ENCODE results near the gene STING1. TPM values are rescaled to one million over a fixed set of nuclear protein-coding genes. Genes with fewer than 3 reads are reported as not detected.
"Not testable (repeated sequence)": the region's sequence is repeated elsewhere in the genome, so short reads cannot be mapped to it uniquely, and the experiment has no call there.

The STING1 gene
- 39.0 TPM for total RNA-seq
- long read RNA-seq, transcript TMEM173-201 (8 exons, 1,771 nt), result major isoform, 63 of 107 reads
- long read RNA-seq, partial matches to known transcripts, result 10 of 107 reads
- long read RNA-seq, other reads (novel, unspliced or antisense), result 31 of 107 reads

DNA sequence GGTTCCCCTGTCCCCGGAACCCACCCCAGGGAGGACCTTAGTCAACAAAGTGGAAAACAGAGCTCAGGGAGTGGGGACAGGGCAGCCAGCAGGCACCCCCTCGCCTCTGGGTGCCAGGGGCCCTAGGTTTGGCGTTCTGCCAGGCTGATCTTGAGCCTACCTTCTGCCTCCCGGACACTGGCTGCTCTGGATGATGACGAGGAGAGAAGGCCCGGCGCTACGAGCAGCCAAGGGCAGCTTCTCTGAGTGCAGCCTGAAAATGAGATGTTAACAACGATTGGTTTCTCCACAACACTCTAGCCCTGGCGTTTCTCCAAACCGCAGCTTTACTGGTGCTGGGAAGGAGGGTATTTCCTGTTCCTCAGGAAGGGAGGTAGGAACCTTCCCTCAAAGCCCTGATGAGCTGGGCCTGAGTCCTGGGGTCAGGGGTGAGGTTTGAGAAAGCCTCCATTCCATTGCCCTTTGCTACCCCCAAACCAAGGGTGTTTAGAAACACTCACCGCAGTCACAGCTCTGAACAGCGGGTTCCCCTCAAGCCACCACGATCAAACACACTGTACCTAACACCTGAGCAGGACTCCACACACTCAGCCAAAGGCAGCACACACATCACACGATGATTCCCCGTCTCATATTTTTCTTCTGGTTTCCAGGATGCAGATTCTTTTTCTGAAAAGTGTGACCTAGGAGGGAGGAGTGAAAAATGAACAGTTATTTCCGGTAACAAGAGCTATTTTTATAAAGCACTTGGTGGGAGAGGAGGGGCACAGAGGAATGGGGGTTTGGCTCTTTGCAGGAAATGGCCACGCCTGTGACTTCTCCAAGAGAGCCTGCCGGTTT, at the start of gene STING1:
Gene STING1 (minus strand): TSS at position 709 of the 840 bp plus-strand sequence. CDS start 1,054 bp downstream, outside the sequence.
- DNase-seq (peak; percentile 88), ATAC-seq (ENCODE audit: poor library complexity) (peak; percentile 84)
- intact Hi-C loops (cut with DNase I), result no loop called here

DNA sequence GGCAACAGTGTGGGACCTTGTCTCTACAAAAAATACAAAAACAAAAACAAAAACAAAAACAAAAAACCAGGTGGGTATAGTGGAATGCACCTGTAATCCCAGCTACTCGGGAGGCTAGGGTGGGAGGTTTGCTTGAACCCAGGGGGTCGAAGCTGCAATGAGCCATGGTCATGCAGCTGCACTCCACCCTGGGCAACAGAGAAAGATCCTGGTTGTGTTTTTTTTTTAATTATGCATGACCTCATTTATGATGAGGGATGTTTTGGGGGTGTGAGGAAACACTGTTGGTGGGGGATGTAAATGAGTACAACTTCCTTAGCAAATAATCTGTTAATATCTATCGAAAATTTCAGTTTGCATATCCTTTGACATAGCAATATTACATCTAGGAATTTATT, 49.2 kb upstream of the STING1 start:
- no peak for ATAC-seq (ENCODE audit: poor library complexity)
- no peak for DNase-seq
- intact Hi-C loops (cut with DNase I), result no loop called here

DNA sequence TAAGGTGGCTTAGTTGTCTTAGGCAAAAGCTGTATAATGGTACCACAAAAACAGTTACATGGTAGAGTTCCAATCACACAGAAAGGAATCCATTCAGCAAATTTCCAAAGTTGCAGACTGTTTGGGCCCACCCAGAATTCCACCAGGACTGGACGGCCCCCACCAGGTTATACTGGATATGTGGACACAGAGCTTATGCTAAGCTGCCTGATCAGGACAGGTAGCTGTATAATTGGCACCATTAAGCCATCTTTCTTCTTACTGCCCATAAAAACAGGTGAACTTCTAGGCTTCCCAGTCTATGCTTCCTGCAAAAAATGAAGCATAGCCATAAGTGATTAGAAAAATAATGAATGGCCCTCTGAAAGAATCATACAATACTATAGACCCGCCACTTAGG, 47.5 kb upstream of the STING1 start:
- DNase-seq; intact Hi-C loops (cut with DNase I); ATAC-seq (ENCODE audit: poor library complexity): not testable (repeated sequence)

DNA sequence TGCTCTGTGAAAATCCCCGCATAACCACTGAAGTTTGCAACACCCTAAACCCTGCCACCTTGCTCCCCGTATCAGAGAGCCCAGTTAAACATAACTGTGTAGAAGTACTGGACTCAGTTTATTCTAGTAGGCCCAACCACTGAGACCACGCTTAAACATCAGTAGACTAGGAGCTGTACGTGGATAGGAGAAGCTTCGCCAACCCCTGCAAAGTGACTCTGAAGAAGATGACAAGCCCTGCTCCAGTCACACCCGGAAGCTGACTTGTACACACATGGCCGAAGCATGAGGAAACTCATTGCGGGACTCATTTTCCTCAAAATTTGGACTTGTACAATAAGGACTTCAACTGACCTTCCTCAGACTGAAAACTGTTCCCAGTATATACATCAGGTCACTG, 46.1 kb upstream of the STING1 start:
- DNase-seq; intact Hi-C loops (cut with DNase I); ATAC-seq (ENCODE audit: poor library complexity): not testable (repeated sequence)

DNA sequence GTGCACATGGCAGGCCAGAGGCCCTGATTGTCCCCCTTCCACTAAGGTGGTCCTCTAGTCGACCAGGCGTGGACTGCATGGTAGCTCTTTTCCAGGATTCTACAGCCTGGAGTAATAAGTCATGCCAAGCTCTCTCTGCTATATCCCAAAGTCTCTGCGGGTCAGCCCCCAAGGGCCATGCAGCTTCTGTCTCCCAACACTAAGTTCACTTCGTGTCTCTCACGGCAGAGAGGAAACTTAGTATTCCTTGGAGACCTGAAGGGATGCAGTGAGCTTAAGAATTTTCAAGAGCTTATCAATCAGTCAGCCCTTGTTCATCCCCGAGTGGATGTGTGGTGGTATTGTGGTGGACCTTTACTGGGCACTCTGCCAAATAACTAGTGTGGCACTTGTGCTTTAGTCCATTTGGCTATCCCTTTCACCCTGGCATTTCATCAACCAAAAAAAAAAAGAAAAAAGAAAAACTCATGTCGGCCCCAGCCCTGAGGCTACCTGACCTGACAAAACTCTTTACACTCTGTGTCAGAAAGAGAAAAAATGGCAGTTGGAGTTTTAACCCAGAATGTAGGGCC, 45.4 kb upstream of the STING1 start:
- ATAC-seq (ENCODE audit: poor library complexity); DNase-seq: not testable (repeated sequence)

DNA sequence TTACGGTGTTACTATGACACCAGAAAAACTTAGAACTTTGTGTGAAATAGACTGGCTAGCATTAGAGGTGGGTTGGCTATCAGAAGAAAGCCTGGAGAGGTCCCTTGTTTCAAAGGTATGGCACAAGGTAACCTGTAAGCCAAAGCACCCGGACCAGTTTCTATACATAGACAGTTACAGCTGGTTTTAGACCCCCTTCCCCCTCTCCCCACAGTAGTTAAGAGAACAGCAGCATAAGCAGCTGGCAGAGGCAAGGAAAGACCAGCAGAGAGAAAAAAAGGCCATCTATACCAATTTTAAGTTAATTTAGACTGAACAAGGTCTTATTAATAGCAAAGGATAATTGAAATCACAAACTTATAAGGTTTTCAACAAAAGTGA, 44.5 kb upstream of the STING1 start:
- ATAC-seq (ENCODE audit: poor library complexity); DNase-seq; intact Hi-C loops (cut with DNase I): not testable (repeated sequence)

More for the DNA sequence above, 45.4 kb upstream of the STING1 start:
- intact Hi-C loops (cut with DNase I), result not testable (repeated sequence)

DNA sequence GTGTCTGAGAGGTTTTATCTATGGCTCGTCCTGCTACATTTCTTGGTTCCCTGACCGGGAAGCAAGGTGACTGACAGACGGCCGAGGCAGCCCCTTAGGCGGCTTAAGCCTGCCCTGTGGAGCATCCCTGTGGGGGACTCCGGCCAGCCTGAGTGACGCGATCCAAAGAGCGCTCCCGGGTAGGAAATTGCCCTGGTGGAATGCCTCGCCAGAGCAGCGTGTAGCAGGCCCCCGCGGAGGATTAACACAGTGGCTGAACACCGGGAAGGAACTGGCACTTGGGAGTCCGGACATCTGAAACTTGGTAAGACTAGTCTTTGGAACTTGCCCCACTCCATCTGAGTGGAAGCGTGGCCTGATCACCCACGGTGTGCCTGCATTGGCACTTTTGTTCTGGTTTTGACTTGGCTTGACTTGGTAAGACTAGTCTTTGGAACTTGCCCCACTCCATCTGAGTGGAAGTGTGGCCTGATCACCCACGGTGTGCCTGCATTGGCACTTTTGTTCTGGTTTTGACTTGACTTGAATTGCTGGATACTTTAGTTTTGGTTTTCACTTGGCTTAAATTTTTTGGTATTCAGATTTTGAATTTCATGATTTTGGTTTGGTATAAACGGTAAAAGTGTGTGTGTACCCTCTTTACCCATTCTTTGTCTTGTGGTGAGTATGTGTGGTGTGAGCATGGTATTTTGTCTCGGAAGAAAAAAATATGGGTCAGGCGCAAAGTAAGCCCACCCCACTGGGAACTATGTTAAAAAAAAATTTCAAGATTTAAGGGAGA, 43.9 kb upstream of the STING1 start:
- ATAC-seq (ENCODE audit: poor library complexity); DNase-seq; intact Hi-C loops (cut with DNase I): not testable (repeated sequence)

DNA sequence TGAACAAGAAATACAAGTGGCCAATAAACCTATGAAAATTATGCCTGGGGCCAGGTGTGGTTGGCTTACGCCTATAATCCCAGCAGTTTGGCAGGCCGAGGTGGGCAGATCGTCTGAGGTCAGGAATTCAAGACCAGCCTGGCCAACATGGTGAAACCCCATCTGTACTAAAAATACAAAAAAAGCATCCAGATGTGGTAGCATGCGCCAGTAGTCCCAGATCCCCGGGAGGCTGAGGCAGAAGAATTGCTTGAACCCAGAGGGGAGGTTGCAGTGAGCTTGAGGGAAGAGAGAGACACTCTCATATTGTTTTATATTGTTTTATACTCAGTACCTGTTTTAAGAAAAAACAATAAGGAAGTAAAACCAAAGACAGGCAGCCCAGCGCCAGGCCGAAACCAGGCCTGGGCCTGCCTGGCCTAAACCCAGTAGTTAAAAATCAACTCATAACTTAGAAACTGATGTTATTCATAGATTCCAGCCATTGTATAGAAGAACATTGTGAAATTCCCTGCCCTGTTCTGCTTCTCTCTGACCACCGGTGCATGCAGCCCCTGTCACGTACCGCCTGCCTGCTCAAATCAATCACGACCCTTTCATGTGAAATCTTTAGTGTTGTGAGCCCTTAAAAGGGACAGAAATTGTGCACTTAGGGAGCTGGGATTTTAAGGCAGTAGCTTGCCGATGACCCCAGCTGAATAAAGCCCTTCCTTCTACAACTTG, 43.2 kb upstream of the STING1 start:
- ATAC-seq (ENCODE audit: poor library complexity); intact Hi-C loops (cut with DNase I); DNase-seq: not testable (repeated sequence)

DNA sequence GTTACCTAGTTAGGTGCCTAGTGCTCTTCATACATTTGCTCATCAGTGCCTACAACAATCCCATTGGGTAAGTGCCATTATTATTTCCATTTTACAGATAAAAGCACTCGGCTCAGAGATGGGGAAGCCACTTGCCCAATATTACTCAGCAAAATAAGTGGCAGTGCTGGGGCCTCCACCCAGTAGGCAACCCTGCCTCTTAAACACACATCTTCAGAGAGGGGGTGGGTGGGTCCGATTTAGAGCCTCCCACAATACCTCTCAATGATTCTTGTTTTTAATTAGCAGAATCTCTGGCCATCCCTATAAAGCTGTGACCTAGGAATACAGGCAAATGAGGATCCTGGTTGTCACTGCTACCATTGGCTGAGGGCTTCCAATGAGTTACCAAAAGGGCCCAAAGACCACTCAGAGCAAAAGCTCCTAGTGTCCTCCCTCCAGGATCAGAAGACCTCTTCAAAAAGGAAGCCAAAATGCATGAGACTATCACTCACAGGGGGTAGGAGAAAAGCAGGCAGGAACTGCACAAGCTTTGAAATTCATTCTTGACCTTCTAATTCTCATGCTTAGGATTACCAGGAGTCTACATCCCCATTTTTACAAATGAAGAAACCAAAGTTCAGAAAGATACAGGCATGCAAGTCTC, 42.5 kb upstream of the STING1 start:
- DNase-seq (no peak), ATAC-seq (ENCODE audit: poor library complexity) (no peak)
- intact Hi-C loops (cut with DNase I), result no loop called here

DNA sequence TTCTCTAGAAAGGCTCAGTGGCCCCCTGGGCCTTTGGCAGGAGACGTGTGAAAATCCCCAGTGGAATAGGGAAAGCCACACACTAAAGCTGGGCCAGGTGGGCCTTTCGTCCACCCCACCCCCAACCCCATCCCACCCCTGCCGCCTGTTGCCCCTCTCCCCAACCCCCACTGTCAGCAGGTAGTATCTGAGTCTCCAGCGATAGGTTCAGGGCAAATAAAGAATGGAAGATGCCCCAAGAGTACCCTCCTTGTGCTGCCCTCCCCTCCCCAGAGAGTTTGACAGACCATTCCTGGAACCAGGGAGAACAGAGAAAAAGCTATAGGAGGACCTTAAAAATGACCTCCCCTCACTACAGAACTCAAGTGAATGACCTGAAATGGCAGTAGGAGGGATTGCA, 41.9 kb upstream of the STING1 start:
- ATAC-seq (ENCODE audit: poor library complexity) (no peak), DNase-seq (no peak)
- intact Hi-C loops (cut with DNase I), result no loop called here

DNA sequence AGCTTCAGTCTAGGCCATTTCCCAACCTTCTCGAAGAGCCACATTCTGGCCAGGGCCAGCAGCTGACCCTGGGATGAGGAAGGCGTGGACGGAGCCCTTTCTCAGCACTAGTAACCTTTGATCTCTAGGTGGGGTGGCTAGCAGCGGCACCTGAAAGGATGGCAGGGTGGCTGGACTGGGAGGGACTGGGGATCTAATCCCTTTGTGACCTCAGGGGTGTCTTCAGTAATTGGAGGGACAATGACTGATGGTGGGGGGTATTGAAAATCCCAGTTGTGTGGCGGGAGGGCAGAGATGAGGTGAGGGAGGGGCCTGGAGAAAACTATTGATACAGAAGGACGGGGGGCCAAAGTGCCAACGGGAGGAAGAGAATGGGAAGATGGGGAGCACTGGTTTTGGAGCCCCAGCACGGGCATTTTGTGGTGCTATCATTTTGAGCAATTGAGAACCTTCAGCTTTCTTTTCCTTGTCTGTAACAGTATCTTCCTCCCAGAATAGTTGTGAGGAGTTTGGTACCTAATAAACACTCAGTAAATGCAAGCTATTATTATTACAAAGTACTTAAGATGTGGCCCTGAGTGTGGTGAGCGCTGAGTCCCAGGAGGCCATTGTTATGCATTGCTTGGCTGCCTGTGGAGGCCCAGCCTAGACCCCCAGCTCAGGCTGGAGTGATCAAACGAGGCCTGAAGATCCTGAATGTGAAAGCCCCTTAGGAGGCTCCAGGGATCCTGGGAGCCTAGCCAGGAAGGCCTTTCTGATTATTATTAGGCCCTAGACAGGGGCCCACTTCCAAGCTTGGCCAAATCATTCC, 41.3 kb upstream of the STING1 start:
- intact Hi-C loops (cut with DNase I), result no loop called here
- no peak for ATAC-seq (ENCODE audit: poor library complexity)
- DNase-seq, result no peak

DNA sequence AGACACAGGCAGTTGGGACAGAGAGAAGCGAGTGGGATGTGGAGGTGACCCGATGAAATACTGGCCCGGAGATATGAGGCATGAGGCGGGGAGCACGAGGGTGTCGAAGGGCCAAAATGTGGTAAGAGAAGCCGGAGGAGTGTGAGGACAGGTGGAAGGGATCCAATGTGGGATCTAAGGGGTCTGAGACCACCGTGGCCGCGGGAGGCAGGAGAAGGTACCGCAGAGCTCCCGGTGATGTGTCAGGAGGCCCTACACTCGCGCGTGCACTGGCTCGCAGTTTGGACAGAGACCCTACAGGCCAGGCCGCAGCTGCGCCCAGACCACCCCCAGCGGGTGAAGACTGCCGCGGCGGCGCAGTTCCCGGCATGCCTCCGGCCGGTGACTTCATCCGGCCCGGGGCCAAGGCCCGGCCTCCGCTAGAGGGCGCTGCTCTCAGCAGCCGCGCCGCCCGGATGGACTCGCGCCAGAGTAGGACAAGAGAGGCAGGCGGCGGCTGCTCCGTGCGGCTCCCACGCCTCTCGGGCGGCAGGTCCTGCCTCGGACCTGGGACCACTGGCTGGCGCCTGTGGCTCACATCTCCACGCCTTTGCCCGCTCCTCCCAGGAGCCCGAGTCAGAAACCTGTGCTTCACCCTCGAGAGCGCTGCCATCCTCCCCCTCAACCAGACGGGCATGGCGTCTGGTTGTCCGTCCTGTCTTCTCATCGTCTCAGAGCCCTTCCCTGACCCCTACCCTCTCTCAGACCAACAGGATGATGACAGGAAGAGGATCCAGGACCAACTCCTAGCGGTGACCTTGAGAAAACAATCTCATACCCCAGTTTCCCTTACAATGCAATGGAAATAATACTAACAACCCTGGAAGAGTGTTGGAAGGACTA, 35.4 kb upstream of the STING1 start:
- DNase-seq, result peak; percentile 97
- intact Hi-C loops (cut with DNase I), result no loop called here
- peak; percentile 95 for ATAC-seq (ENCODE audit: poor library complexity)

DNA sequence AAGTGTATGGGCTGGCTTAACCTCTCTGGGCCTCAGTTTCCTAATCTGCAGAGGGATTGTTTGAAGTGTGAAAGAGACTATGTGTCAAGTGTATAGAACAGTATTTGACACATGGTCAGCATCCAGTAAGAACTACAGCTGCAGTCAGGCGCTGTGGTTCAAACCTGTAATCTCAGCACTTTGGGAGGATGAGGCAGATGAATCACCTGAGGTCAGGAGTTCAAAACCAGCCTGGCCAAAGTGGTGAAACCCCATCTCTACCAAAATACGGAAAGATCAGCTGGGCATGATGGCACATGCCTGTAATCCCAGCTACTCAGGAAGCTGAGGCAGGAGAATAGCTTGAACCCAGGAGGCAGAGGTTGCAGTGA, 31.9 kb upstream of the STING1 start:
- intact Hi-C loops (cut with DNase I), result loop anchor here (2.0 kb wide), 1 partner anchor 90 kb away; no protein-coding TSS in a partner anchor

DNA sequence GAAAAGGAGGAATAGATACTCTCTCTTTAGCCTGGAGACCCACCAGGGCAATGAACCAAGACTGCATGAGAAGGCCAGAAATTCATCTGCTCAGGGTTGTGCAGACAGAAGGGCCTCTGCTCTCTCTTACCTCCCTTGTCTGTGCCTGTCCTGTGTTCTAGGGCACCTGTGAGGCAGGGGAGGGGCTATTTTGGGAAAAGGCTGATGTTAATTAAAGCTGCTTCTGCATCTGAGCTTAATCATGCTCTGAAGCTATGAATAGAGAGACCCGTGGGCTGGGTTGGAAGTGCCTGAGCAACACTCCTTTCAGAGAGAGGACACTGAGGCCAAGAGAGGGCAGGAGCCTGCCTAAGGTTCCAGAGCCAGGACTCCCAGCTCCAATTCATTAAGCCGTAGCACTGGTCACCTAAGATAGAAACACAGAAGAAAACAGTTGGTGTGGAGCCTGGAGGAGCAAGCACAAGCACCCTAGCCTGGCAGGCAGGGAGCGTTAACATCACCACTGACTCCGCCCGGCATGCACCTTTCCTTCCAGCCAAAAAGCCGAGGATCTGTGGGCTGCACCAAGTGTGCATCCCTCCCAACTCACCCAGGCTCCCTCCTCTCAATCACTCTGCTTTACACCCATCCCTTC, 31.4 kb upstream of the STING1 start:
- ATAC-seq (ENCODE audit: poor library complexity), result no peak
- intact Hi-C loops (cut with DNase I), result loop anchor here (2.0 kb wide), 1 partner anchor 89 kb away; no protein-coding TSS in a partner anchor
- DNase-seq, result no peak

More for the DNA sequence above, 31.9 kb upstream of the STING1 start:
- no peak for DNase-seq
- ATAC-seq (ENCODE audit: poor library complexity), result no peak

DNA sequence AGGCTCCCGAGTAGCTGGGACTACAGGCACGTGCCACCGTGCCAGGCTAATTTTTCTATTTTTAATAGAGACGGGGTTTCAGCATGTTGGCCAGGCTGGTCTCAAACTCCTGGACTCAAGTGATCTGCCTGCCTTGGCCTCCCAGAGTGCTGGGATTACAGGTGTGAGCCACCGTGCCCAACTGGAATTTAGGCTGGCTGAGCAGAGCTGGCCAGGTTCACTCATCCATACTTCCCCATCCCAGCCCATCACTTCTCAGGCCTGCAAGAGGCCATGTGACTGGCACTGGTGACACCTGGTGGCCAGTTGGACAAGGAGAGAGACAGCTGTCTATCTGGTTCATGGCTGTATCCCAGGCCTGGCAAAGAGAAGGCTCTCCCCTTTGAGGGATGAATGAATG, 30.9 kb upstream of the STING1 start:
- intact Hi-C loops (cut with DNase I), result not testable (repeated sequence)
- DNase-seq (peak; percentile 89), ATAC-seq (ENCODE audit: poor library complexity) (peak; percentile 84)
